ENCODE results near the gene DUSP9.

GRCh38 chrX:153669174-153669890 is 22.3 kb downstream of the DUSP9 start:
- no peak for TF ChIP-seq POLR2A (IDR thresholded peaks at IDR 0.05; ENCODE audit: low read depth, low read length)
- peak; percentile 70 to 86 for TF ChIP-seq CTCF (IDR thresholded peaks at IDR 0.05; ENCODE audit: extremely low read depth in 1 of 2, insufficient read depth in 1 of 2, low read depth in 1 of 2, low read length in 2 of 2)
- TF ChIP-seq JUN (IDR thresholded peaks at IDR 0.05; ENCODE audit: borderline replicate concordance, insufficient read depth, insufficient read length, low read depth): no peak
- TF ChIP-seq MAX (IDR thresholded peaks at IDR 0.05; ENCODE audit: insufficient read depth, insufficient read length): no peak
